ENCODE data around the gene TMTC3.
"Not testable (repeated sequence)": the region's sequence is repeated elsewhere in the genome, so short reads cannot be mapped to it uniquely, and the experiment has no call there.

Gene TMTC3

DNA sequence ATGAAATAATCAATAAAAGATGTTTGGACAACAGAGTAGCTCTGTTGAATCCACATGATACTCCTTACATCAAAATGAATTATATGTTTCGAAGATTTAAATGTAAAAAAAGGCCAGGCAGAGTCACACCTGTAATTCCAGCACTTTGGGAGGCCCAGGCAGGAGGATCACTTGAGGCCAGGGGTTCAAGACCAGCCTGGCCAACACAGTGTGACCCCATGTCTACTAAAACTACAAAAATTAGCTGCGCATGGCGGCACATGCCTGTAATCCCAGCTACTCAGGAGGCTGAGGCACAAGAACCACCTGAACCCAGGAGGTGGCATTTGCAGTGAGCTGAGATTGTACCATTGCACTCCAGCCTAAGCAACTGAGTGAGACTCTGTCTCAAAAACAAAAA, 15.0 kb upstream of the TMTC3 start:
- H3K4me3 ChIP-seq (replicated peaks; ENCODE audit: insufficient read depth, low read length) = no peak overlapping the region
- TF ChIP-seq, protein P1, sequence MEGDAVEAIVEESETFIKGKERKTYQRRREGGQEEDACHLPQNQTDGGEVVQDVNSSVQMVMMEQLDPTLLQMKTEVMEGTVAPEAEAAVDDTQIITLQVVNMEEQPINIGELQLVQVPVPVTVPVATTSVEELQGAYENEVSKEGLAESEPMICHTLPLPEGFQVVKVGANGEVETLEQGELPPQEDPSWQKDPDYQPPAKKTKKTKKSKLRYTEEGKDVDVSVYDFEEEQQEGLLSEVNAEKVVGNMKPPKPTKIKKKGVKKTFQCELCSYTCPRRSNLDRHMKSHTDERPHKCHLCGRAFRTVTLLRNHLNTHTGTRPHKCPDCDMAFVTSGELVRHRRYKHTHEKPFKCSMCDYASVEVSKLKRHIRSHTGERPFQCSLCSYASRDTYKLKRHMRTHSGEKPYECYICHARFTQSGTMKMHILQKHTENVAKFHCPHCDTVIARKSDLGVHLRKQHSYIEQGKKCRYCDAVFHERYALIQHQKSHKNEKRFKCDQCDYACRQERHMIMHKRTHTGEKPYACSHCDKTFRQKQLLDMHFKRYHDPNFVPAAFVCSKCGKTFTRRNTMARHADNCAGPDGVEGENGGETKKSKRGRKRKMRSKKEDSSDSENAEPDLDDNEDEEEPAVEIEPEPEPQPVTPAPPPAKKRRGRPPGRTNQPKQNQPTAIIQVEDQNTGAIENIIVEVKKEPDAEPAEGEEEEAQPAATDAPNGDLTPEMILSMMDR (IDR thresholded peaks at IDR 0.05; ENCODE audit: insufficient read depth, low read length) = no peak
- no peak for TF ChIP-seq REST (IDR thresholded peaks at IDR 0.05; ENCODE audit: insufficient replicate concordance, low read depth)
- no peak for TF ChIP-seq GABPA (IDR thresholded peaks at IDR 0.05; ENCODE audit: low read depth)
- no peak for TF ChIP-seq POLR2AphosphoS5 (IDR thresholded peaks at IDR 0.05; ENCODE audit: low read depth)
- no peak for TF ChIP-seq SPI1 (IDR thresholded peaks at IDR 0.05; ENCODE audit: borderline replicate concordance, low read depth)
- no peak overlapping the region for H3K27ac ChIP-seq (replicated peaks)
- no peaks in the 10 kb centered on the region for H3K27me3 ChIP-seq (ENCODE audit: insufficient read depth, poor library complexity, severe bottlenecking)
- DNase-seq (ENCODE audit: low read depth in 1 of 2, low spot score in 1 of 2) = no peak

- TF ChIP-seq GABPA (IDR thresholded peaks at IDR 0.05; ENCODE audit: low read depth) = no peak
- TF ChIP-seq SPI1 (IDR thresholded peaks at IDR 0.05; ENCODE audit: borderline replicate concordance, low read depth) = no peak
- TF ChIP-seq REST (IDR thresholded peaks at IDR 0.05; ENCODE audit: insufficient replicate concordance, low read depth) = no peak
- no peak for TF ChIP-seq POLR2AphosphoS5 (IDR thresholded peaks at IDR 0.05; ENCODE audit: low read depth)
- TF ChIP-seq, protein P1 (IDR thresholded peaks at IDR 0.05; ENCODE audit: insufficient read depth, low read length) = no peak
- Histone ChIP-seq H3K4me3 (replicated peaks; ENCODE audit: insufficient read depth, low read length) (no peak overlapping the region), H3K27me3 (ENCODE audit: insufficient read depth, poor library complexity, severe bottlenecking) (no peaks in the 10 kb centered on the region), H3K27ac (replicated peaks) (no peak overlapping the region)
- DNase-seq (ENCODE audit: low read depth in 1 of 2, low spot score in 1 of 2) = no peak
Observed at GRCh38 chr12:88127855-88128254, 14.3 kb upstream of the TMTC3 start.

DNA sequence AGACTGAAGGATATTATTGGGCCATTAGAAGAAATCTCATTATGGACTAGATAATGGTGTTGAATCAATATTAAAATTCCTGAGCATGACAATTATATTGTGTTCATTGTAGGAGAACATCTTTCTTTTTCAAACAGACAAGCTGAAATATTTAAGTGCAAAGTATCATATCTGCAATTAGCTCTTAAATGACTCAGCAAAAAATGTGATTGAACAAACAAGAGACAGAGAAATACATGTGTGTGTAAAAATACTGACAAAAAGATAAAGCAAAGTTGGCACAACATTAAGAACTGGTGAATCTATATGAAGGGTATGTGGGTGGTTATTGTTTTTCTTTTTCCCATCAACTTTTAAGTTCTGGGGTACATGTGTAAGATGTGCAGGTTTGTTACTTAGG, 9.7 kb upstream of the TMTC3 start:
- H3K27me3 ChIP-seq (ENCODE audit: insufficient read depth, poor library complexity, severe bottlenecking) = no peaks in the 10 kb centered on the region
- no peak for DNase-seq (ENCODE audit: low read depth in 1 of 2, low spot score in 1 of 2)
- TF ChIP-seq, protein P1 (IDR thresholded peaks at IDR 0.05; ENCODE audit: insufficient read depth, low read length) = no peak
- TF ChIP-seq POLR2AphosphoS5 (IDR thresholded peaks at IDR 0.05; ENCODE audit: low read depth) = no peak
- no peak for TF ChIP-seq REST (IDR thresholded peaks at IDR 0.05; ENCODE audit: insufficient replicate concordance, low read depth)
- TF ChIP-seq SPI1 (IDR thresholded peaks at IDR 0.05; ENCODE audit: borderline replicate concordance, low read depth) = no peak
- TF ChIP-seq GABPA (IDR thresholded peaks at IDR 0.05; ENCODE audit: low read depth) = no peak
- H3K4me3 ChIP-seq (replicated peaks; ENCODE audit: insufficient read depth, low read length) = no peak overlapping the region
- H3K27ac ChIP-seq (replicated peaks) = no peak overlapping the region

DNA sequence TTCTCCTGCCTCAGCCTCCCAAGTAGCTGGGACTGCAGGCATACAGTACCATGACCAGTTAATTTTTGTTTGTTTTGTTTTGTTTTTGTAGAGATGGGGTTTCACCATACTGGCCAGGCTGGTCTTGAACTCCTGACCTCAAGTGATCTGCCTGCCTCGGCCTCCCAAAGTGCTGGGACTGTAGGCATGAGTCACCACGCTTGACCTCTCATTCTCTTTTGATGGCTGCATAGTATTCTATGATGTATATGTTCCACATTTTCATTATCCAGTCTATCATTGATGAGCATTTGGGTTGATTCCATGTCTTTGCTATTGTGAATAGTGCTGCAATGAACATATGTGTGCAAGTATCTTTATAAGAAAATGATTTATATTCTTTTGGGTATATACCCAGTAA, 8.9 kb upstream of the TMTC3 start:
- H3K27ac ChIP-seq (replicated peaks); DNase-seq (ENCODE audit: low read depth in 1 of 2, low spot score in 1 of 2); H3K4me3 ChIP-seq (replicated peaks; ENCODE audit: insufficient read depth, low read length); H3K27me3 ChIP-seq (ENCODE audit: insufficient read depth, poor library complexity, severe bottlenecking): not testable (repeated sequence)

DNA sequence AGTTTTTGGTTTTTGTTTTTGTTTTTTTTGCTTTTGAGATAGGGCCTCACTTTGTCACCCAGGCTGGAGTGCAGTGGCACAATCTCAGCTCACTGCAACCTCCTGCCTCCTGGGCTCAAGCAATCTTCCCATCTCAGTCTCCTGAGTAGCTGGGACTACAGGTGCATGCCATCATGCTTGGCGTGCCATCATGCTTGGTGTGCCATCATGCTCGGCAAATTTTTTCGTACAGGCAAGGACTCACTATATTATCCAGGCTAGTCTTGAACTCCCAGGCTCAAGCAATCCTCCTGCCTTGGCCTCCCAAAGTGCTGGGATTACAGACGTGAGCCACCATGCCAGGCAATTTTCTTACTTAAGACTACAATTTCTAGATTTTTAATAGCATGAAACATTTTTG, 2.4 kb upstream of the TMTC3 start:
- not testable (repeated sequence) for DNase-seq (ENCODE audit: low read depth in 1 of 2, low spot score in 1 of 2); H3K4me3 ChIP-seq (replicated peaks; ENCODE audit: insufficient read depth, low read length); H3K27me3 ChIP-seq (ENCODE audit: insufficient read depth, poor library complexity, severe bottlenecking); H3K27ac ChIP-seq (replicated peaks)

All from HL-60 (cell line).